HepG2 (cell line): ENCODE data around the gene ARL3. TPM values are rescaled to one million over a fixed set of nuclear protein-coding genes. Genes with fewer than 3 reads are reported as not detected.
A peak's percentile ranks its signal among the peaks of the same experiment; 100 is the strongest.

Source experiments
- CERS6 ChIP-seq: sonication (generic); formaldehyde crosslinking; IDR thresholded peaks from 2 replicates; pipeline ENCODE4 v1.5.0; 2020; ENCODE audit warnings: missing genetic modification reagents
- CHCHD3 ChIP-seq: sonication (generic); formaldehyde crosslinking; IDR thresholded peaks from 2 replicates; pipeline ENCODE4 v1.8.0; 2022; ENCODE audit warnings: mild to moderate bottlenecking, missing genetic modification reagents, moderate library complexity
- DDIT3 ChIP-seq: sonication (generic); formaldehyde crosslinking; IDR thresholded peaks from 2 replicates; pipeline ENCODE4 v1.4.0; 2020; ENCODE audit warnings: mild to moderate bottlenecking, missing genetic modification reagents
- E2F2 ChIP-seq: sonication (generic); formaldehyde crosslinking; IDR thresholded peaks from 2 replicates; pipeline ENCODE4 v1.4.0; 2020; ENCODE audit warnings: missing genetic modification reagents, borderline replicate concordance
- IRF1 ChIP-seq: sonication (generic); formaldehyde crosslinking; IDR thresholded peaks from 2 replicates; pipeline ENCODE4 v1.4.0; 2020; ENCODE audit warnings: low read depth, mild to moderate bottlenecking, missing genetic modification reagents
- MNT ChIP-seq: fragments of 450-650 bp; IDR thresholded peaks from 2 replicates; pipeline ENCODE4 v1.6.1; 2016
- MYPOP ChIP-seq: sonication (generic); formaldehyde crosslinking; IDR thresholded peaks from 2 replicates; pipeline ENCODE4 v1.8.1; 2023; ENCODE audit warnings: mild to moderate bottlenecking, moderate library complexity, missing genetic modification reagents
- NCOR1 ChIP-seq: fragments of 200-600 bp; sonication (generic); IDR thresholded peaks from 2 replicates; pipeline ENCODE4 v1.7.0; 2017; ENCODE audit warnings: antibody characterized with exemption, low read length, borderline replicate concordance
- POLR2AphosphoS2 ChIP-seq: IDR thresholded peaks from 2 replicates; pipeline ENCODE4 v1.6.1; 2011; ENCODE audit warnings: low read depth, low read length, improper control_type of control experiment
- PRDM10 ChIP-seq: sonication (generic); formaldehyde crosslinking; IDR thresholded peaks from 2 replicates; pipeline ENCODE4 v1.4.0; 2020; ENCODE audit warnings: low read depth, missing genetic modification reagents
- TCF7 ChIP-seq: sonication (generic); IDR thresholded peaks from 2 replicates; pipeline ENCODE4 v1.6.1; 2016; ENCODE audit warnings: antibody characterized with exemption, low read depth
- ZBTB26 ChIP-seq: IDR thresholded peaks from 2 replicates; pipeline ENCODE4 v1.6.1; 2016; ENCODE audit warnings: missing compliant biosample characterization, missing genetic modification reagents, borderline replicate concordance
- ZNF235 ChIP-seq: sonication (generic); formaldehyde crosslinking; IDR thresholded peaks from 2 replicates; pipeline ENCODE4 v1.8.1; 2023; ENCODE audit warnings: mild to moderate bottlenecking, missing genetic modification reagents, borderline replicate concordance
- ZNF329 ChIP-seq: sonication (generic); formaldehyde crosslinking; IDR thresholded peaks from 2 replicates; pipeline ENCODE4 v1.9.0; 2021; ENCODE audit warnings: low read depth, mild to moderate bottlenecking, missing genetic modification reagents
- ZNF619 ChIP-seq: sonication (generic); formaldehyde crosslinking; IDR thresholded peaks from 2 replicates; pipeline ENCODE4 v1.4.0; 2020; ENCODE audit warnings: mild to moderate bottlenecking, missing genetic modification reagents
- ZNF652 ChIP-seq: IDR thresholded peaks from 2 replicates; pipeline ENCODE4 v1.6.1; 2016; ENCODE audit warnings: low read depth, borderline replicate concordance
- ZNF75D ChIP-seq: sonication (generic); formaldehyde crosslinking; IDR thresholded peaks from 2 replicates; pipeline ENCODE4 v1.8.1; 2023; ENCODE audit warnings: missing genetic modification reagents, mild to moderate bottlenecking, borderline replicate concordance
- polyA plus RNA-seq, 8 experiments: library from polyadenylated mRNA; depleted of rRNA in 3 of 8; stranded (reverse) in 7 of 8; unstranded in 1 of 8; fragments of >200 nt; fragmentation: Illumina TruSeq in 4 of 8; extraction: Trizol in 4 of 8; gene quantifications; 2 replicates each; pipeline versions ENCODE4 v1.2.1 to v1.2.3, GENCODE V29; 2011 to 2016; ENCODE audit warnings: low read depth in 4 of 8, missing spikeins in 1 of 8, mixed read lengths in 1 of 8; ENCODE audit not compliant: insufficient read depth in 1 of 8
- total RNA-seq, 5 experiments: library from RNA; depleted of rRNA; stranded (reverse); fragments of >200 nt; fragmentation: Illumina TruSeq; extraction: Trizol; gene quantifications; 2 replicates each; pipeline ENCODE4 v1.2.3, GENCODE V29; 2016; ENCODE audit warnings: low read depth in 1 of 5

ARL3 gene
- total and polyA plus RNA-seq, 2 of the 13 experiments (the other 11 are each of a cell fraction or from before 2014, with no cell fraction given) = 5.2 to 6.6 TPM

GRCh38 chr10:102644646-102645387 is 69.4 kb downstream of the ARL3 start (continued):
- TF ChIP-seq DDIT3 (CRISPR knock-in tag) = no peak
- TF ChIP-seq PRDM10 (CRISPR knock-in tag) = no peak
- peak; percentile 81; the same call in 1 of the 2 replicates for TF ChIP-seq CHCHD3 (CRISPR knock-in tag)
- peak; percentile 82; the same call in 1 of the 2 replicates for TF ChIP-seq ZBTB26 (CRISPR knock-in tag)
- TF ChIP-seq IRF1 = peak; percentile 89
- no peak for TF ChIP-seq ZNF652 (CRISPR knock-in tag)
- peak; percentile 77 for TF ChIP-seq MYPOP
- no peak for TF ChIP-seq CERS6 (CRISPR knock-in tag)
- no peak for TF ChIP-seq TCF7
- TF ChIP-seq E2F2 (CRISPR knock-in tag) = no peak
- peak; percentile 88; the same call in 1 of the 2 replicates for TF ChIP-seq ZNF75D
- TF ChIP-seq ZNF235 = no peak
- peak; percentile 74 for TF ChIP-seq MNT
- TF ChIP-seq ZNF619 = no peak
- TF ChIP-seq POLR2AphosphoS2 = no peak
- TF ChIP-seq ZNF329 (CRISPR knock-in tag) = peak; percentile 48; the same call in 1 of the 2 replicates
- no peak for TF ChIP-seq NCOR1
